Osteoblast (primary cell): Measurements from ENCODE around the gene ZNF576. TPM values are rescaled to one million over a fixed set of nuclear protein-coding genes. Genes with fewer than 3 reads are reported as not detected.

Source experiments
- DNase-seq: peaks from one replicate; pipeline ENCODE4 v3.0.0; 2011; ENCODE audit warnings: low spot score, mixed read lengths; ENCODE audit not compliant: insufficient read length; ENCODE audit errors: missing footprints
- H2AFZ ChIP-seq: 2 replicates; pipeline ENCODE4 v1.6.0; 2011; ENCODE audit warnings: mild to moderate bottlenecking, low read length
- H3K27ac ChIP-seq: 2 replicates; pipeline ENCODE4 v1.5.1; 2011; ENCODE audit warnings: mild to moderate bottlenecking, low read depth, low read length, moderate library complexity
- H3K27me3 ChIP-seq: 2 replicates; pipeline ENCODE4 v1.6.0; 2012; ENCODE audit warnings: mild to moderate bottlenecking, control low read depth, inconsistent platforms, low read length, moderate library complexity; ENCODE audit not compliant: insufficient read depth
- H3K36me3 ChIP-seq: 2 replicates; pipeline ENCODE4 v1.5.1; 2011; ENCODE audit warnings: mild to moderate bottlenecking, low read length, control low read depth, moderate library complexity; ENCODE audit not compliant: insufficient read depth
- H3K4me1 ChIP-seq: 2 replicates; pipeline ENCODE4 v1.5.1; 2011; ENCODE audit warnings: mild to moderate bottlenecking, low read length, control low read depth, moderate library complexity; ENCODE audit not compliant: insufficient read depth
- H3K4me2 ChIP-seq: 2 replicates; pipeline ENCODE4 v1.6.0; 2011; ENCODE audit warnings: mild to moderate bottlenecking, low read length; ENCODE audit not compliant: insufficient read depth
- H3K4me3 ChIP-seq: fragments of 200-600 bp; sonication (generic); 3 replicates; pipeline ENCODE4 v1.5.1; 2012; ENCODE audit warnings: mild to moderate bottlenecking, low read length, inconsistent platforms; ENCODE audit not compliant: insufficient read depth
- H3K79me2 ChIP-seq: 2 replicates; pipeline ENCODE4 v1.6.0; 2012; ENCODE audit warnings: mild to moderate bottlenecking, low read length, control low read depth, inconsistent platforms; ENCODE audit not compliant: insufficient read depth
- H3K9me3 ChIP-seq: 2 replicates; pipeline ENCODE4 v1.5.1; 2011; ENCODE audit warnings: low read depth, low read length, control low read depth
- H4K20me1 ChIP-seq: 2 replicates; pipeline ENCODE4 v1.6.0; 2012; ENCODE audit warnings: mild to moderate bottlenecking, low read length, control low read depth; ENCODE audit not compliant: insufficient read depth
- total RNA-seq: library from RNA; depleted of rRNA; stranded (reverse); fragments of >200 nt; gene quantifications from 2 replicates; pipeline ENCODE4 v1.2.3, GENCODE V29; 2012
- TF ChIP-seq, protein P1 (sequence below): IDR thresholded peaks from 2 replicates; pipeline ENCODE4 v1.5.1; 2011; ENCODE audit warnings: mild to moderate bottlenecking, low read depth, low read length, moderate library complexity; ENCODE audit errors: extremely low read depth

The ZNF576 gene
- total RNA-seq, 1 donor = 9.4 TPM

DNA sequence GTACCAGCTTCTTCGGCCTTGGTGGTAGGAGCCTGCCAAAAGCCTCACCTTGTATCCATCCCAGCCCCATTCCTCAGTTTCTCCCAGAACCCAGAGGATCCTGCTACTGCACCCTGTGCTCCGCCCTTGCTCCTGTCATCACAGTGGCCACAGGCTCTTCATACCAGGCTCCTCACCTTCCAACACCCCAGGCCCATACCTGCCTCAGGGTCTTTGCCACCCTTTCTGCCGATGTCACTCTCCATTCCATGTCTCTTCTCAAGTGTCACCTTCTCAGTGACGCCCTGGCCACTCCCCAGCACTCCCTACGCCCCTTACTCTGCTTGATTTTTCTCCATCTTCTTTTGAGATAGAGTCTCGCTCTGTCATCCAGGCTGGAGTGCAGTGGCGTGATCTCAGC, 13.5 kb downstream of the ZNF576 start:
- TF ChIP-seq, protein P1, sequence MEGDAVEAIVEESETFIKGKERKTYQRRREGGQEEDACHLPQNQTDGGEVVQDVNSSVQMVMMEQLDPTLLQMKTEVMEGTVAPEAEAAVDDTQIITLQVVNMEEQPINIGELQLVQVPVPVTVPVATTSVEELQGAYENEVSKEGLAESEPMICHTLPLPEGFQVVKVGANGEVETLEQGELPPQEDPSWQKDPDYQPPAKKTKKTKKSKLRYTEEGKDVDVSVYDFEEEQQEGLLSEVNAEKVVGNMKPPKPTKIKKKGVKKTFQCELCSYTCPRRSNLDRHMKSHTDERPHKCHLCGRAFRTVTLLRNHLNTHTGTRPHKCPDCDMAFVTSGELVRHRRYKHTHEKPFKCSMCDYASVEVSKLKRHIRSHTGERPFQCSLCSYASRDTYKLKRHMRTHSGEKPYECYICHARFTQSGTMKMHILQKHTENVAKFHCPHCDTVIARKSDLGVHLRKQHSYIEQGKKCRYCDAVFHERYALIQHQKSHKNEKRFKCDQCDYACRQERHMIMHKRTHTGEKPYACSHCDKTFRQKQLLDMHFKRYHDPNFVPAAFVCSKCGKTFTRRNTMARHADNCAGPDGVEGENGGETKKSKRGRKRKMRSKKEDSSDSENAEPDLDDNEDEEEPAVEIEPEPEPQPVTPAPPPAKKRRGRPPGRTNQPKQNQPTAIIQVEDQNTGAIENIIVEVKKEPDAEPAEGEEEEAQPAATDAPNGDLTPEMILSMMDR = no peak

DNA sequence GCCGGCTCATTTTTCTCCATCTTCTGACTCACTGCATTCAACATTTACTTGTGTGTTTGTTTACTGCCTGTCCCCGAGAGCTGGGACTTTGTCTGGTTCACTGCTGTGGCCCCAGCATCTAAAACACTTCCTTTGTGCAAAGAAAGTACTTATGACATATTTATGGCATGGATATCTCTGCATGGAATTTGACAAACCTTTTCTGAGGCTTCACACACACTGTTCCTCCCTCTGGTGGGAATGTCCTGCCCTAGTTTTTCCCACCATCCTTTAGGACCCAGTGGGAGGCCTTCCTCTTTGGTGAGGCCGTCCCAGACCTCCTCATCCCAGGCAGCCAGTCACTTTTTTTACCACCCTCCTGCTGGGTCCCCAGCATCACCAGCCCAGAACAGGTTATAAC, 14.1 kb downstream of the ZNF576 start:
- DNase-seq = peak; percentile 75
- peaks cover 14% of the 10 kb centered on the region for H4K20me1 ChIP-seq
- H3K4me3 ChIP-seq = no peak overlapping the region
- no peak overlapping the region for H3K4me2 ChIP-seq
- peaks cover 23% of the 10 kb centered on the region for H3K36me3 ChIP-seq
- H3K4me1 ChIP-seq = no peaks in the 10 kb centered on the region
- H2AFZ ChIP-seq = no peak overlapping the region
- H3K27ac ChIP-seq = no peak overlapping the region
- H3K9me3 ChIP-seq = no peaks in the 10 kb centered on the region
- no peaks in the 10 kb centered on the region for H3K27me3 ChIP-seq
- peaks cover 42% of the 10 kb centered on the region for H3K79me2 ChIP-seq
- TF ChIP-seq, protein P1 = no peak

More for the DNA sequence above, 13.5 kb downstream of the ZNF576 start:
- H3K79me2 ChIP-seq = peaks cover 36% of the 10 kb centered on the region
- H4K20me1 ChIP-seq = peaks cover 14% of the 10 kb centered on the region
- H3K9me3 ChIP-seq = no peaks in the 10 kb centered on the region
- H3K4me2 ChIP-seq = no peak overlapping the region
- H3K36me3 ChIP-seq = peaks cover 23% of the 10 kb centered on the region
- peak; percentile 54 for DNase-seq
- H3K27ac ChIP-seq = no peak overlapping the region
- no peaks in the 10 kb centered on the region for H3K27me3 ChIP-seq
- H2AFZ ChIP-seq = no peak overlapping the region
- H3K4me1 ChIP-seq = no peaks in the 10 kb centered on the region
- H3K4me3 ChIP-seq = no peak overlapping the region

DNA sequence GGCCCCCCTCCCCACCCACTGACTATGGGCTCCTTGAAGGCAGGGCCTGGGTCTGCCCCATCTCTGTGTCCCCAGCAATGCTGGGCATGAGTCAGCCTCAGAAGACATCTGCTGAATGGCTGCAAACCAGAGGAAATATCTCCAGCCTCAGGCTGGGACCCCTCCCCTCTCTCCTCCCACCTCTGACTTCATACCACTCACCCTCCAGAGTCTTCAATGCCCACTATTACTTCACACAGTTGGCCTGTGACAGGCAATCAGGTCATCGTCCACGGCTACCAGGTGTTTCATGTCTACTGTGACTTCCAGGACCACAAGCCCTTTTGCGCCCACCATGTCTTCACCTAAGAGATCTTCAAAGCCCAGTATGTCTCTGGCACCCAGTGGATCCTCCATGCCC, 15.4 kb downstream of the ZNF576 start, which contains the start of gene SRRM5:
TSS of gene SRRM5 (plus strand) at position 301 of the 400 bp plus-strand sequence. CDS start at position 335, 34 bp downstream.
- H3K4me1 ChIP-seq = no peaks in the 10 kb centered on the region
- H4K20me1 ChIP-seq = peaks cover 14% of the 10 kb centered on the region
- no peak within 1 kb of the TSS for H2AFZ ChIP-seq
- TF ChIP-seq, protein P1 = no peak
- no peak within 1 kb of the TSS for H3K4me3 ChIP-seq
- DNase-seq = peak; percentile 23
- no peak within 1 kb of the TSS for H3K4me2 ChIP-seq
- peaks cover 23% of the 10 kb centered on the region for H3K36me3 ChIP-seq
- H3K79me2 ChIP-seq = peaks cover 53% of the 10 kb centered on the region
- H3K9me3 ChIP-seq = no peaks in the 10 kb centered on the region
- no peak within 1 kb of the TSS for H3K27ac ChIP-seq
- no peaks in the 10 kb centered on the region for H3K27me3 ChIP-seq

DNA sequence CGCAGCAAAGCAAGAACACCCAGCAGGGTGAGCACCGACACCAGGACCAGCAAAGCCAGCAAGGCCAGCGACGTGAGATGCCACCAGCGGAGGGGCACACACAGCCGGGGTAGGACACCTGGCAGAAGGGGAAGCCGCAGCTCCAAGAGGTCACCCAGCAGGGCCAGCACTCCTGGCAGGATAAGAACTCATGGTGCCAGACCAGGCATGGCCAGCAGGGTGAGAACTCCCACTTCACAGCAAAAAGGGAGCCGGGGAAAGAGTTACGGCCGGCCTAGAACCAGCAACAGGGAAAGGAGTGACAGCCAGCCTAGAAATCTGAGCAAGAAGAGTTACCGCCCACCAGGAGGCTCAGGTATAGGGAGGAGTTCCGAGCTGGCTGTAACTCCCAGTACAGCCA, 16.0 kb downstream of the ZNF576 start:
- TF ChIP-seq, protein P1 = no peak
- Histone ChIP-seq H4K20me1 (peaks cover 14% of the 10 kb centered on the region), H3K4me2 (no peak overlapping the region), H3K79me2 (peaks cover 59% of the 10 kb centered on the region), H2AFZ (no peak overlapping the region), H3K4me3 (no peak overlapping the region), H3K27ac (no peak overlapping the region), H3K9me3 (no peaks in the 10 kb centered on the region), H3K27me3 (no peaks in the 10 kb centered on the region), H3K36me3 (peaks cover 23% of the 10 kb centered on the region), H3K4me1 (no peaks in the 10 kb centered on the region)
- DNase-seq = no peak
